Spleen (tissue), 7 donors: ENCODE results near the gene FAM47B.

Experiments used
- CTCF ChIP-seq, 11 experiments: fragments of 200-600 bp in 7 of 11; fragments of 450-650 bp in 4 of 11; sonication (generic) in 4 of 11; IDR thresholded peaks in 8 of 11; conservative IDR thresholded peaks in 3 of 11; 1 replicate in 7 of 11; 2 replicates in 4 of 11; pipeline versions ENCODE4 v1.4.0 to v1.8.0; 2016 to 2021; ENCODE audit warnings: antibody characterized with exemption in 11 of 11, inconsistent platforms in 4 of 11, mild to moderate bottlenecking in 1 of 11
- POLR2A ChIP-seq, 3 donors: fragments of 450-650 bp; IDR thresholded peaks; one replicate each; pipeline ENCODE4 v1.5.1; 2017; ENCODE audit warnings: antibody characterized with exemption in 3 of 3, mild to moderate bottlenecking in 1 of 3
- POLR2AphosphoS5 ChIP-seq, 3 donors: sonication (generic); formaldehyde crosslinking; IDR thresholded peaks; one replicate each; pipeline ENCODE4 v1.5.1; 2017; ENCODE audit warnings: antibody characterized with exemption in 3 of 3
- donor health status: DM: no; HTN: no; CAD: no; lungs with moderate emphysema.
- donor health status: DM: no; HTN: no; CAD: no.
- donor health status: DM: no; HTN: no; CAD: no.

DNA sequence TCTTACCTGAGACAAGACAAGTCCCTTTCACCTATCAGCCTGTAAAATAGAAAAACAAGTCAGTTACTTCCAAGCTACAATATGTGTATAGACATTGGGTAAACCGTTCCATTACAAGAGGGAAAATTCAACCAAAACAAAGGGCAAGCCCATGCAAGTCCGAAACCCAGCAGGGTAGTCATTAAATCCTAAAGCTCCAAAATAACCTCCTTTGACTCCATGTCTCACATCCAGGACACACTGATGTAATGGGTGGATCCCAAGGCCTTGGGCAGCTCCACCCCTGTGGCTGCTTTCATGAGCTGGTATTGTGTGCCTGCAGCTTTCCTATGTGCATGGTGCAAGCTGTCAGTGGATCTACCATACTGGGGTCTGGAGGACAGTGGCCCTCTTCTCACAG is 14.7 kb upstream of the FAM47B start:
- TF ChIP-seq CTCF (IDR thresholded peaks at IDR 0.05 in 8 of 11, conservative IDR thresholded peaks at IDR 0.05 in 3 of 11) (no peak), POLR2AphosphoS5 (IDR thresholded peaks at IDR 0.05) (no peak), POLR2A (IDR thresholded peaks at IDR 0.05) (no peak)
